Measurements from ENCODE around the gene ALG3. TPM values are rescaled to one million over a fixed set of nuclear protein-coding genes. Genes with fewer than 3 reads are reported as not detected.
A peak's percentile ranks its signal among the peaks of the same experiment; 100 is the strongest.

Gene ALG3
- total and polyA plus RNA-seq, 9 of the 15 experiments (the other 6 are each of a cell fraction or from before 2014, with no cell fraction given): 37.5 to 107 (median 80.1) TPM

DNA sequence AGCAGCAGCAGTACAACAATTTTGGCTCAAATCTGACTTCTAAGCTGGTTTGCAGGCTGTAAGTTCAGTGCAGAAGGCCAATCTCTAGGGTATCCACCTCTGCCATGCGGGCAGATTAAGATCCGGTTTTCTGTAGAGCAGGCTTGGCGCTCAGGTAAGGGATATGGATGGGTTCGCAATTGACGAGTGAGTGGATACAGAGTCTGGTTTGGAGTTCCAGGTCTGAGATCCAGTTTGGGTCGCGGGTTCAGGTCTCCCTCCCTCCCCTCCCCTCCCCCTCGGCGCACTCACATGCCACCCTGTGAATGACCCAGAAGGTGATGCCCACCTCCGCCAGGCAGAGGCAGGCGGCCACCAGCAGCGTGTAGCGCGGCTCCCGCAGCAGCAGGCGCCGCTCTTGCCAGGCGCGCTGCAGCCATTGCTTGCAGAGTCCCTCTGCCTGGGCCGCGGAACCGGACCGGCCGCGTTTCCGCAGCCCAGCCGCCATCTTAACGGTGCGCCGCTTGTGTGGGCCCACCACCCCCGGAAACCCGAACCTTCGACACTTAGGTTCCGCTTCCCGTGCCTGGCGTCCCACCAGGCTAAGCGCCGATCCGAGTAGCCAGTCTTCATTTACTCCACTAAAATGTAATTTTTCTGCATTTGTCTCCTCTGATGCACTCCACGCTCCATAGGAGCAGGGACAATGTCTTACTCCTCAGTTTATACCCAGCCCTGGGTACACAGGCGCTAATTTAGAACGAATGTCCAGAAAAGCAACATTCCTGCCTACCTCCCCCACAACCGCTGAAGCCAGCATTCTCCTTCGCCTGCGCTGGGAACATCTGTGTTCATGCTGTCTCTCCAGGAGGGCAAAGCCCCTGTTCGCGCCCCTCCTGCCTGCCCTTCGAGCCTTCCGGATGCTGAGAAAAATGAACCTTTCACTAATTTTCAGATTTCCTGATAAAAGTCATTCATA lies at the start of gene ALG3 (continued):
- TF ChIP-seq, protein P1, sequence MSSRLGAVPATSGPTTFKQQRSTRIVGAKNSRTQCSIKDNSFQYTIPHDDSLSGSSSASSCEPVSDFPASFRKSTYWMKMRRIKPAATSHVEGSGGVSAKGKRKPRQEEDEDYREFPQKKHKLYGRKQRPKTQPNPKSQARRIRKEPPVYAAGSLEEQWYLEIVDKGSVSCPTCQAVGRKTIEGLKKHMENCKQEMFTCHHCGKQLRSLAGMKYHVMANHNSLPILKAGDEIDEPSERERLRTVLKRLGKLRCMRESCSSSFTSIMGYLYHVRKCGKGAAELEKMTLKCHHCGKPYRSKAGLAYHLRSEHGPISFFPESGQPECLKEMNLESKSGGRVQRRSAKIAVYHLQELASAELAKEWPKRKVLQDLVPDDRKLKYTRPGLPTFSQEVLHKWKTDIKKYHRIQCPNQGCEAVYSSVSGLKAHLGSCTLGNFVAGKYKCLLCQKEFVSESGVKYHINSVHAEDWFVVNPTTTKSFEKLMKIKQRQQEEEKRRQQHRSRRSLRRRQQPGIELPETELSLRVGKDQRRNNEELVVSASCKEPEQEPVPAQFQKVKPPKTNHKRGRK (tag; IDR thresholded peaks at IDR 0.05): peak; percentile 97
- TF ChIP-seq TAF7 (tag; IDR thresholded peaks at IDR 0.05) (peak; percentile 94), ZBTB43 (CRISPR knock-in tag; IDR thresholded peaks at IDR 0.05) (no peak), FUS (optimal IDR thresholded peaks at IDR 0.05; ENCODE audit: low read depth, low read length) (peak; percentile 35), ZBTB7A (IDR thresholded peaks at IDR 0.05; ENCODE audit: borderline replicate concordance, control insufficient read depth, low read depth, low read length) (peak; percentile 74; the same call in 1 of the 2 replicates), NFIC (IDR thresholded peaks at IDR 0.05) (peak; percentile 76), SMARCE1 (IDR thresholded peaks at IDR 0.05) (no peak), ZFX (CRISPR knock-in tag; IDR thresholded peaks at IDR 0.05) (peak; percentile 81), U2AF2 (optimal IDR thresholded peaks at IDR 0.05; ENCODE audit: low read depth, low read length) (no peak), ZNF408 (CRISPR knock-in tag; IDR thresholded peaks at IDR 0.05; ENCODE audit: low read depth) (no peak), PHF20 (IDR thresholded peaks at IDR 0.05; ENCODE audit: partially characterized antibody) (peak; percentile 95), ZFP30 (CRISPR knock-in tag; IDR thresholded peaks at IDR 0.05; ENCODE audit: borderline replicate concordance) (no peak), EHMT2 (IDR thresholded peaks at IDR 0.05) (no peak), TEAD1 (CRISPR knock-in tag; IDR thresholded peaks at IDR 0.05) (peak; percentile 35 to 41; a peak in 1 of 4 replicates)
- TF ChIP-seq, protein P2, sequence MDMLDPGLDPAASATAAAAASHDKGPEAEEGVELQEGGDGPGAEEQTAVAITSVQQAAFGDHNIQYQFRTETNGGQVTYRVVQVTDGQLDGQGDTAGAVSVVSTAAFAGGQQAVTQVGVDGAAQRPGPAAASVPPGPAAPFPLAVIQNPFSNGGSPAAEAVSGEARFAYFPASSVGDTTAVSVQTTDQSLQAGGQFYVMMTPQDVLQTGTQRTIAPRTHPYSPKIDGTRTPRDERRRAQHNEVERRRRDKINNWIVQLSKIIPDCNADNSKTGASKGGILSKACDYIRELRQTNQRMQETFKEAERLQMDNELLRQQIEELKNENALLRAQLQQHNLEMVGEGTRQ (CRISPR knock-in tag; IDR thresholded peaks at IDR 0.05): no peak
- TF ChIP-seq, protein P3, sequence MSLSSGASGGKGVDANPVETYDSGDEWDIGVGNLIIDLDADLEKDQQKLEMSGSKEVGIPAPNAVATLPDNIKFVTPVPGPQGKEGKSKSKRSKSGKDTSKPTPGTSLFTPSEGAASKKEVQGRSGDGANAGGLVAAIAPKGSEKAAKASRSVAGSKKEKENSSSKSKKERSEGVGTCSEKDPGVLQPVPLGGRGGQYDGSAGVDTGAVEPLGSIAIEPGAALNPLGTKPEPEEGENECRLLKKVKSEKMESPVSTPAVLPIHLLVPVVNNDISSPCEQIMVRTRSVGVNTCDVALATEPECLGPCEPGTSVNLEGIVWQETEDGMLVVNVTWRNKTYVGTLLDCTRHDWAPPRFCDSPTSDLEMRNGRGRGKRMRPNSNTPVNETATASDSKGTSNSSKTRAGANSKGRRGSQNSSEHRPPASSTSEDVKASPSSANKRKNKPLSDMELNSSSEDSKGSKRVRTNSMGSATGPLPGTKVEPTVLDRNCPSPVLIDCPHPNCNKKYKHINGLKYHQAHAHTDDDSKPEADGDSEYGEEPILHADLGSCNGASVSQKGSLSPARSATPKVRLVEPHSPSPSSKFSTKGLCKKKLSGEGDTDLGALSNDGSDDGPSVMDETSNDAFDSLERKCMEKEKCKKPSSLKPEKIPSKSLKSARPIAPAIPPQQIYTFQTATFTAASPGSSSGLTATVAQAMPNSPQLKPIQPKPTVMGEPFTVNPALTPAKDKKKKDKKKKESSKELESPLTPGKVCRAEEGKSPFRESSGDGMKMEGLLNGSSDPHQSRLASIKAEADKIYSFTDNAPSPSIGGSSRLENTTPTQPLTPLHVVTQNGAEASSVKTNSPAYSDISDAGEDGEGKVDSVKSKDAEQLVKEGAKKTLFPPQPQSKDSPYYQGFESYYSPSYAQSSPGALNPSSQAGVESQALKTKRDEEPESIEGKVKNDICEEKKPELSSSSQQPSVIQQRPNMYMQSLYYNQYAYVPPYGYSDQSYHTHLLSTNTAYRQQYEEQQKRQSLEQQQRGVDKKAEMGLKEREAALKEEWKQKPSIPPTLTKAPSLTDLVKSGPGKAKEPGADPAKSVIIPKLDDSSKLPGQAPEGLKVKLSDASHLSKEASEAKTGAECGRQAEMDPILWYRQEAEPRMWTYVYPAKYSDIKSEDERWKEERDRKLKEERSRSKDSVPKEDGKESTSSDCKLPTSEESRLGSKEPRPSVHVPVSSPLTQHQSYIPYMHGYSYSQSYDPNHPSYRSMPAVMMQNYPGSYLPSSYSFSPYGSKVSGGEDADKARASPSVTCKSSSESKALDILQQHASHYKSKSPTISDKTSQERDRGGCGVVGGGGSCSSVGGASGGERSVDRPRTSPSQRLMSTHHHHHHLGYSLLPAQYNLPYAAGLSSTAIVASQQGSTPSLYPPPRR (CRISPR knock-in tag; IDR thresholded peaks at IDR 0.05; ENCODE audit: borderline replicate concordance): no peak
- TF ChIP-seq, protein P4, sequence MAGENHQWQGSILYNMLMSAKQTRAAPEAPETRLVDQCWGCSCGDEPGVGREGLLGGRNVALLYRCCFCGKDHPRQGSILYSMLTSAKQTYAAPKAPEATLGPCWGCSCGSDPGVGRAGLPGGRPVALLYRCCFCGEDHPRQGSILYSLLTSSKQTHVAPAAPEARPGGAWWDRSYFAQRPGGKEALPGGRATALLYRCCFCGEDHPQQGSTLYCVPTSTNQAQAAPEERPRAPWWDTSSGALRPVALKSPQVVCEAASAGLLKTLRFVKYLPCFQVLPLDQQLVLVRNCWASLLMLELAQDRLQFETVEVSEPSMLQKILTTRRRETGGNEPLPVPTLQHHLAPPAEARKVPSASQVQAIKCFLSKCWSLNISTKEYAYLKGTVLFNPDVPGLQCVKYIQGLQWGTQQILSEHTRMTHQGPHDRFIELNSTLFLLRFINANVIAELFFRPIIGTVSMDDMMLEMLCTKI (IDR thresholded peaks at IDR 0.05; ENCODE audit: partially characterized antibody): no peak

Data from K562 (cell line).